Astrocyte (in vitro differentiated cells and primary cell): ENCODE measurements around the gene COPS2. TPM values are rescaled to one million over a fixed set of nuclear protein-coding genes. Genes with fewer than 3 reads are reported as not detected.
A peak's percentile ranks its signal among the peaks of the same experiment; 100 is the strongest.

Experiments used
- DNase-seq: peaks from one replicate; pipeline ENCODE4 v3.0.0-alpha.2; 2010; ENCODE audit warnings: low read depth
- FAIRE-seq: peaks from 2 replicates; lab custom pipeline; 2011; peaks lifted over from hg19 to GRCh38; lab: Jason Lieb, UNC
- H2AFZ ChIP-seq: 2 replicates; pipeline ENCODE4 v1.6.0; 2012; ENCODE audit warnings: low read depth, low read length, inconsistent platforms
- H3K27ac ChIP-seq: 2 replicates; pipeline ENCODE4 v1.5.1; 2011; ENCODE audit warnings: low read depth, low read length, inconsistent platforms
- H3K27me3 ChIP-seq: 2 replicates; pipeline ENCODE4 v1.6.0; 2011; ENCODE audit warnings: low read length, inconsistent platforms; ENCODE audit not compliant: insufficient read depth
- H3K36me3 ChIP-seq: 2 replicates; pipeline ENCODE4 v1.5.1; 2011; ENCODE audit warnings: low read length, inconsistent platforms; ENCODE audit not compliant: insufficient read depth
- H3K4me1 ChIP-seq: 2 replicates; pipeline ENCODE4 v1.5.1; 2011; ENCODE audit warnings: low read length, inconsistent platforms; ENCODE audit not compliant: insufficient read depth
- H3K4me2 ChIP-seq: 2 replicates; pipeline ENCODE4 v1.6.0; 2012; ENCODE audit warnings: low read length, inconsistent platforms
- H3K4me3 ChIP-seq: 2 replicates; pipeline ENCODE4 v1.5.1; 2011; ENCODE audit warnings: low read depth, mild to moderate bottlenecking, low read length, inconsistent platforms; ENCODE audit not compliant: insufficient read depth
- H3K79me2 ChIP-seq: 2 replicates; pipeline ENCODE4 v1.6.0; 2012; ENCODE audit warnings: mild to moderate bottlenecking, low read length, inconsistent platforms; ENCODE audit not compliant: insufficient read depth
- H3K9ac ChIP-seq: 2 replicates; pipeline ENCODE4 v1.6.0; 2012; ENCODE audit warnings: mild to moderate bottlenecking, low read length, inconsistent platforms
- H3K9me3 ChIP-seq: 2 replicates; pipeline ENCODE4 v1.5.1; 2012; ENCODE audit warnings: low read depth, mild to moderate bottlenecking, low read length, inconsistent platforms; ENCODE audit not compliant: insufficient read depth
- H4K20me1 ChIP-seq: 2 replicates; pipeline ENCODE4 v1.6.0; 2012; ENCODE audit warnings: low read length, inconsistent platforms; ENCODE audit not compliant: insufficient read depth
- H3K27ac Mint-ChIP-seq: one replicate; pipeline ENCODE4 v1.8.0; 2021; ENCODE audit warnings: mild to moderate bottlenecking, mixed read lengths; ENCODE audit not compliant: unreplicated experiment
- H3K27me3 Mint-ChIP-seq: one replicate; pipeline ENCODE4 v1.8.0; 2021; ENCODE audit warnings: low read depth, mixed read lengths; ENCODE audit not compliant: unreplicated experiment
- H3K36me3 Mint-ChIP-seq: one replicate; pipeline ENCODE4 v1.8.0; 2021; ENCODE audit warnings: low read depth, mixed read lengths; ENCODE audit not compliant: unreplicated experiment
- H3K4me1 Mint-ChIP-seq: one replicate; pipeline ENCODE4 v1.8.0; 2021; ENCODE audit warnings: low read depth, mixed read lengths; ENCODE audit not compliant: unreplicated experiment
- H3K4me3 Mint-ChIP-seq: one replicate; pipeline ENCODE4 v1.8.0; 2021; ENCODE audit warnings: mild to moderate bottlenecking, moderate library complexity, mixed read lengths; ENCODE audit not compliant: unreplicated experiment
- H3K9me3 Mint-ChIP-seq: one replicate; pipeline ENCODE4 v1.8.0; 2021; ENCODE audit warnings: mild to moderate bottlenecking, mixed read lengths; ENCODE audit not compliant: unreplicated experiment
- CTCF ChIP-seq: IDR thresholded peaks from 2 replicates; pipeline ENCODE4 v1.5.1; 2011; ENCODE audit warnings: low read depth, mild to moderate bottlenecking, inconsistent platforms, low read length, moderate library complexity; ENCODE audit not compliant: insufficient read depth
- EZH2 ChIP-seq: IDR thresholded peaks from 2 replicates; pipeline ENCODE4 v1.6.1; 2012; ENCODE audit warnings: mild to moderate bottlenecking, low read length, inconsistent platforms; ENCODE audit not compliant: insufficient read depth
- total RNA-seq: library from RNA; stranded (reverse); gene quantifications from 2 replicates; pipeline ENCODE4 v1.2.1, GENCODE V29; 2021

COPS2 gene
- total RNA-seq, 1 donor from 2014 or later = 94.3 TPM

- H2AFZ ChIP-seq = no peak overlapping the region
- H4K20me1 ChIP-seq = no peaks in the 10 kb centered on the region
- H3K36me3 Mint-ChIP-seq = peaks cover 4% of the 10 kb centered on the region
- H3K27ac Mint-ChIP-seq = no peak overlapping the region
- H3K9me3 ChIP-seq = no peaks in the 10 kb centered on the region
- H3K9me3 Mint-ChIP-seq = no peaks in the 10 kb centered on the region
- no peak overlapping the region for H3K27ac ChIP-seq
- H3K4me3 ChIP-seq = no peak overlapping the region
- no peaks in the 10 kb centered on the region for H3K36me3 ChIP-seq
- H3K27me3 ChIP-seq = no peaks in the 10 kb centered on the region
- H3K4me1 Mint-ChIP-seq = no peaks in the 10 kb centered on the region
- no peaks in the 10 kb centered on the region for H3K27me3 Mint-ChIP-seq
- FAIRE-seq (no peak), DNase-seq (no peak)
- no peak overlapping the region for H3K9ac ChIP-seq
- no peaks in the 10 kb centered on the region for H3K4me1 ChIP-seq
- peaks cover 40% of the 10 kb centered on the region for H3K79me2 ChIP-seq
- no peak overlapping the region for H3K4me3 Mint-ChIP-seq
- no peak for TF ChIP-seq EZH2
- TF ChIP-seq CTCF = no peak
- H3K4me2 ChIP-seq = no peak overlapping the region
Observed at GRCh38 chr15:49163678-49164077, 8.3 kb upstream of the COPS2 start.

- Mint-ChIP-seq H3K27me3 (no peaks in the 10 kb centered on the region), H3K27ac (peak overlapping the region; percentile 99), H3K36me3 (no peaks in the 10 kb centered on the region), H3K4me1 (peaks cover 13% of the 10 kb centered on the region), H3K9me3 (no peaks in the 10 kb centered on the region), H3K4me3 (peak overlapping the region; percentile 100)
- Histone ChIP-seq H3K9me3 (no peaks in the 10 kb centered on the region), H3K36me3 (no peaks in the 10 kb centered on the region), H2AFZ (peak overlapping the region; percentile 87), H3K27me3 (no peaks in the 10 kb centered on the region), H3K4me1 (peaks cover 6% of the 10 kb centered on the region), H3K4me3 (peak overlapping the region; percentile 94), H3K27ac (peak overlapping the region; percentile 97), H3K79me2 (peaks cover 94% of the 10 kb centered on the region), H3K9ac (peak overlapping the region; percentile 99), H4K20me1 (peaks cover 11% of the 10 kb centered on the region), H3K4me2 (peak overlapping the region; percentile 90)
- FAIRE-seq = no peak
- peak; percentile 32 for DNase-seq
- no peak for TF ChIP-seq EZH2
- TF ChIP-seq CTCF = no peak
Observed at GRCh38 chr15:49155834-49156627, 632 bp upstream of the COPS2 start.

- no peaks in the 10 kb centered on the region for H3K9me3 Mint-ChIP-seq
Observed at GRCh38 chr15:49154799-49155109, 645 bp downstream of the COPS2 start.

More at GRCh38 chr15:49154799-49155109, 645 bp downstream of the COPS2 start:
- no peaks in the 10 kb centered on the region for H3K27me3 Mint-ChIP-seq
- peaks cover 6% of the 10 kb centered on the region for H3K4me1 ChIP-seq
- H3K36me3 ChIP-seq = no peaks in the 10 kb centered on the region
- H3K4me3 ChIP-seq = peak overlapping the region; percentile 94
- peaks cover 94% of the 10 kb centered on the region for H3K79me2 ChIP-seq
- peak overlapping the region; percentile 99 for H3K9ac ChIP-seq
- H3K27me3 ChIP-seq = no peaks in the 10 kb centered on the region
- TF ChIP-seq CTCF (no peak), EZH2 (no peak)
- peaks cover 13% of the 10 kb centered on the region for H3K4me1 Mint-ChIP-seq
- H3K4me2 ChIP-seq = peak overlapping the region; percentile 92
- peak overlapping the region; percentile 97 for H3K27ac ChIP-seq
- peak overlapping the region; percentile 90 for H2AFZ ChIP-seq
- peaks cover 18% of the 10 kb centered on the region for H4K20me1 ChIP-seq
- no peaks in the 10 kb centered on the region for H3K9me3 ChIP-seq
- DNase-seq = no peak
- H3K36me3 Mint-ChIP-seq = no peaks in the 10 kb centered on the region
- peak overlapping the region; percentile 100 for H3K4me3 Mint-ChIP-seq
- no peak for FAIRE-seq
- H3K27ac Mint-ChIP-seq = no peak overlapping the region
